ENCODE measurements around the gene CD99L2.

CD99L2 gene

GRCh38 chrX:150897421-150898320 is 797 bp downstream of the CD99L2 start:
- no peak overlapping the region for H3K27ac ChIP-seq (ENCODE audit: low read depth, low read length)
- no peak for TF ChIP-seq EZH2phosphoT487 (IDR thresholded peaks at IDR 0.05; ENCODE audit: borderline replicate concordance, low read length)
- TF ChIP-seq CTCF (IDR thresholded peaks at IDR 0.05; ENCODE audit: low read depth, low read length, poor library complexity, severe bottlenecking) = no peak

GRCh38 chrX:150896632-150897031 is 1.8 kb downstream of the CD99L2 start:
- Histone ChIP-seq H3K4me2 (ENCODE audit: low read length) (no peak overlapping the region), H3K79me2 (ENCODE audit: control insufficient read depth, low read length) (peaks cover 11% of the 10 kb centered on the region), H3K4me1 (ENCODE audit: control insufficient read depth, low read length) (peaks cover 15% of the 10 kb centered on the region), H3K27ac (ENCODE audit: low read depth, low read length) (no peak overlapping the region), H4K20me1 (ENCODE audit: control insufficient read depth, insufficient read depth, low read depth, low read length) (0 out of 2 replicates have a peak, but pooled peaks cover 3% of the 10 kb centered on the region), H3K4me3 (ENCODE audit: low read length) (no peak overlapping the region), H3F3A (ENCODE audit: control insufficient read depth, insufficient read depth) (no peaks in the 10 kb centered on the region), H3K9me3 (ENCODE audit: control insufficient read depth, insufficient read depth, low read length) (no peaks in the 10 kb centered on the region), H3K9me2 (replicated peaks; ENCODE audit: control insufficient read depth, low read length) (no peaks in the 10 kb centered on the region), H3K27me3 (ENCODE audit: control insufficient read depth, low read length) (peaks cover 11% of the 10 kb centered on the region), H3K36me3 (ENCODE audit: control insufficient read depth, low read length) (no peaks in the 10 kb centered on the region)
- TF ChIP-seq EZH2phosphoT487 (IDR thresholded peaks at IDR 0.05; ENCODE audit: borderline replicate concordance, low read length) (no peak), CTCF (IDR thresholded peaks at IDR 0.05; ENCODE audit: low read depth, low read length, poor library complexity, severe bottlenecking) (no peak)

More at GRCh38 chrX:150897421-150898320, 797 bp downstream of the CD99L2 start:
- Histone ChIP-seq H3K9me2 (replicated peaks; ENCODE audit: control insufficient read depth, low read length) (no peaks in the 10 kb centered on the region), H3K4me3 (ENCODE audit: low read length) (peak overlapping the region; percentile 78), H3K4me1 (ENCODE audit: control insufficient read depth, low read length) (peaks cover 15% of the 10 kb centered on the region), H3K79me2 (ENCODE audit: control insufficient read depth, low read length) (peaks cover 11% of the 10 kb centered on the region), H3K27me3 (ENCODE audit: control insufficient read depth, low read length) (peaks cover 11% of the 10 kb centered on the region), H3K36me3 (ENCODE audit: control insufficient read depth, low read length) (no peaks in the 10 kb centered on the region), H4K20me1 (ENCODE audit: control insufficient read depth, insufficient read depth, low read depth, low read length) (0 out of 2 replicates have a peak, but pooled peaks cover 3% of the 10 kb centered on the region), H3F3A (ENCODE audit: control insufficient read depth, insufficient read depth) (no peaks in the 10 kb centered on the region), H3K4me2 (ENCODE audit: low read length) (peak overlapping the region; percentile 65), H3K9me3 (ENCODE audit: control insufficient read depth, insufficient read depth, low read length) (no peaks in the 10 kb centered on the region)

DNA sequence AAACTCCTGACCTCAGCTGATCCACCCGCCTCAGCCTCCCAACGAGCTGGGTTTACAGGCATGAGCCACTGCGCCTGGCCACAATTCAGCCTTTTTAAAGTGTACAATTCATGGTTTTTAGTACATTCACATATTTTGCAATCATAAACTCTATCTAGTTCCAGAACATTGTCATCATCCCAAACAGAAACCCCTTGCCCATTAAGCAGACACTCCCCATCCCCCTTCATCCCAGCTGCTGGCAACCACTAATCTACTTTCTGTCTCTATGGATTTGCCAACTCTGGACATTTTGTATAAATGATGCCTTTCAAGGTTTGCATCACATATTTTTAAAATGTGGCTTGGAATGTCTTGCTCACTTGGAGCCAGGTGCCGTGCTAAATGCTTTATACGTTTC is 4.5 kb downstream of the CD99L2 start:
- Histone ChIP-seq H3K4me2 (ENCODE audit: low read length) (no peak overlapping the region), H3K9me2 (replicated peaks; ENCODE audit: control insufficient read depth, low read length) (no peaks in the 10 kb centered on the region), H3K79me2 (ENCODE audit: control insufficient read depth, low read length) (peaks cover 11% of the 10 kb centered on the region), H3F3A (ENCODE audit: control insufficient read depth, insufficient read depth) (no peaks in the 10 kb centered on the region), H3K4me1 (ENCODE audit: control insufficient read depth, low read length) (peaks cover 8% of the 10 kb centered on the region), H4K20me1 (ENCODE audit: control insufficient read depth, insufficient read depth, low read depth, low read length) (0 out of 2 replicates have a peak, but pooled peaks cover 3% of the 10 kb centered on the region), H3K4me3 (ENCODE audit: low read length) (no peak overlapping the region), H3K9me3 (ENCODE audit: control insufficient read depth, insufficient read depth, low read length) (no peaks in the 10 kb centered on the region), H3K27ac (ENCODE audit: low read depth, low read length) (no peak overlapping the region), H3K36me3 (ENCODE audit: control insufficient read depth, low read length) (no peaks in the 10 kb centered on the region), H3K27me3 (ENCODE audit: control insufficient read depth, low read length) (no peaks in the 10 kb centered on the region)
- TF ChIP-seq CTCF (IDR thresholded peaks at IDR 0.05; ENCODE audit: low read depth, low read length, poor library complexity, severe bottlenecking) (no peak), EZH2phosphoT487 (IDR thresholded peaks at IDR 0.05; ENCODE audit: borderline replicate concordance, low read length) (no peak)
